BE2C (cell line): ENCODE measurements around the gene SCART1.

ENCODE experiments used
- DNase-seq: peaks from one replicate; pipeline ENCODE4 v3.0.0-alpha.2; 2020
- H3K27me3 ChIP-seq: fragments of 250-450 bp; sonication (Bioruptor Pico); 2 replicates; pipeline ENCODE4 v1.5.1; 2020; ENCODE audit warnings: mild to moderate bottlenecking
- H3K36me3 ChIP-seq: fragments of 250-450 bp; sonication (Bioruptor Pico); 2 replicates; pipeline ENCODE4 v1.5.1; 2020; ENCODE audit warnings: mild to moderate bottlenecking
- H3K4me1 ChIP-seq: fragments of 250-450 bp; sonication (Bioruptor Pico); 2 replicates; pipeline ENCODE4 v1.5.1; 2020
- H3K4me3 ChIP-seq: 2 replicates; pipeline ENCODE4 v1.5.1; 2011; ENCODE audit warnings: low read depth, low read length
- H3K9me3 ChIP-seq: fragments of 250-450 bp; sonication (Bioruptor Pico); 2 replicates; pipeline ENCODE4 v1.5.1; 2020
- TF ChIP-seq, protein P1 (sequence below): IDR thresholded peaks from 2 replicates; pipeline ENCODE4 v1.5.1; 2012; ENCODE audit warnings: mild to moderate bottlenecking, low read depth, low read length

Gene SCART1

DNA sequence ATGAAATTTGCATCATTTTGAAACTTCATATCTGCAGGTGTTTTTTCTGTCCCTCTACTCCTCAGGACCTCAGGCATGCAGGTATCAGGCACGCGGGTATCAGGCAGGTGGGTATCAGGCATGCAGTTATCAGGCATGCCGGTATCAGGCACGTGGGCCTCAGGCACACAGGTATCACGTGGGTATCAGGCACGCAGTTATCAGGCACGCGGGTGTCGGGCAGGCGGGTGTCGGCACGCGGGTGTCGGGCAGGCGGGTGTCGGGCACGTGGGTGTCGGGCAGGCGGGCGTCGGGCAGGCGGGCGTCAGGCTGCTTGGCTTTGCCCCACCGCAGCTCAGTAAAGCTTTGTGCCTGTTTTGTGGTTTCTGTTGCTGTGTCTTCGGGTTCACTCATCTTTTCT is 38.0 kb upstream of the SCART1 start:
- no peak overlapping the region for H3K4me3 ChIP-seq
- no peaks in the 10 kb centered on the region for H3K27me3 ChIP-seq
- H3K9me3 ChIP-seq = no peaks in the 10 kb centered on the region
- TF ChIP-seq, protein P1, sequence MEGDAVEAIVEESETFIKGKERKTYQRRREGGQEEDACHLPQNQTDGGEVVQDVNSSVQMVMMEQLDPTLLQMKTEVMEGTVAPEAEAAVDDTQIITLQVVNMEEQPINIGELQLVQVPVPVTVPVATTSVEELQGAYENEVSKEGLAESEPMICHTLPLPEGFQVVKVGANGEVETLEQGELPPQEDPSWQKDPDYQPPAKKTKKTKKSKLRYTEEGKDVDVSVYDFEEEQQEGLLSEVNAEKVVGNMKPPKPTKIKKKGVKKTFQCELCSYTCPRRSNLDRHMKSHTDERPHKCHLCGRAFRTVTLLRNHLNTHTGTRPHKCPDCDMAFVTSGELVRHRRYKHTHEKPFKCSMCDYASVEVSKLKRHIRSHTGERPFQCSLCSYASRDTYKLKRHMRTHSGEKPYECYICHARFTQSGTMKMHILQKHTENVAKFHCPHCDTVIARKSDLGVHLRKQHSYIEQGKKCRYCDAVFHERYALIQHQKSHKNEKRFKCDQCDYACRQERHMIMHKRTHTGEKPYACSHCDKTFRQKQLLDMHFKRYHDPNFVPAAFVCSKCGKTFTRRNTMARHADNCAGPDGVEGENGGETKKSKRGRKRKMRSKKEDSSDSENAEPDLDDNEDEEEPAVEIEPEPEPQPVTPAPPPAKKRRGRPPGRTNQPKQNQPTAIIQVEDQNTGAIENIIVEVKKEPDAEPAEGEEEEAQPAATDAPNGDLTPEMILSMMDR = no peak
- DNase-seq = no peak
- no peaks in the 10 kb centered on the region for H3K4me1 ChIP-seq
- peaks cover 24% of the 10 kb centered on the region for H3K36me3 ChIP-seq

DNA sequence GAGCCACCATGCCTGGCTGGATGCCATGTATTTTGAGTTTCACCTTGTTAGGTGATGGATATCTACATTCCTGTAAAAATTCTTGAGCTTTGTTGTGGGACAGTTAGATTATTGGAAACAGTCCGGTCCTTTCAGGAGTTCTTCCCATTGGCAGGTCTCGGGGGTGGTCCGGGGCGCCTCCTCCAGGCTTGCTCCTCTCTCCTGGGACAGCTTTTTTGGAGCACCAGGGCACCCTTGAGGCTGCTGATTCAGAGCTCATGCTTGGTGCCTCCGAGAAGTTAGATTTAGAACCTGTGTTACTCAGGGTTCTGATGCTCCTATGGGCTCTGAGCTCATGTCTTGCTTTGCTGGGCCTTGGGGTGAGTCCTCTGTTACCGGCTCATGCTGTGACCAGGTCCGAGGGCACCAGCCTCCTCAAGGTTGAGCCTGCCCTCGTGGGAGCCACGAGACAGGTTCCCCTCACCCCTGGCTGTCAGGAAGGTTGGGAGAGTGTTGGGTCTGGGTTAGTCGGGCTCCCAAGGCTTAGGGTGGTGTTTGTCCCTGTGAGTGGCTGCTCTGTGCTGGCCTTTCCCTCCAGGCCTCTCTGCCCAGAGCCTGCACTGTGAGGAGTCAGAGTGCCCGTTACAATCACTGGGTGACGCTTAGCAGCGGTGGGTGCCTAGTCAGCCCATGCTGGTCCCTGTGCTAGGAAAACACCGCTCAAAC is 35.3 kb upstream of the SCART1 start:
- TF ChIP-seq, protein P1 = no peak
- DNase-seq = no peak
- Histone ChIP-seq H3K4me3 (no peak overlapping the region), H3K36me3 (peaks cover 8% of the 10 kb centered on the region), H3K4me1 (no peaks in the 10 kb centered on the region), H3K9me3 (no peaks in the 10 kb centered on the region), H3K27me3 (peaks cover 8% of the 10 kb centered on the region)

DNA sequence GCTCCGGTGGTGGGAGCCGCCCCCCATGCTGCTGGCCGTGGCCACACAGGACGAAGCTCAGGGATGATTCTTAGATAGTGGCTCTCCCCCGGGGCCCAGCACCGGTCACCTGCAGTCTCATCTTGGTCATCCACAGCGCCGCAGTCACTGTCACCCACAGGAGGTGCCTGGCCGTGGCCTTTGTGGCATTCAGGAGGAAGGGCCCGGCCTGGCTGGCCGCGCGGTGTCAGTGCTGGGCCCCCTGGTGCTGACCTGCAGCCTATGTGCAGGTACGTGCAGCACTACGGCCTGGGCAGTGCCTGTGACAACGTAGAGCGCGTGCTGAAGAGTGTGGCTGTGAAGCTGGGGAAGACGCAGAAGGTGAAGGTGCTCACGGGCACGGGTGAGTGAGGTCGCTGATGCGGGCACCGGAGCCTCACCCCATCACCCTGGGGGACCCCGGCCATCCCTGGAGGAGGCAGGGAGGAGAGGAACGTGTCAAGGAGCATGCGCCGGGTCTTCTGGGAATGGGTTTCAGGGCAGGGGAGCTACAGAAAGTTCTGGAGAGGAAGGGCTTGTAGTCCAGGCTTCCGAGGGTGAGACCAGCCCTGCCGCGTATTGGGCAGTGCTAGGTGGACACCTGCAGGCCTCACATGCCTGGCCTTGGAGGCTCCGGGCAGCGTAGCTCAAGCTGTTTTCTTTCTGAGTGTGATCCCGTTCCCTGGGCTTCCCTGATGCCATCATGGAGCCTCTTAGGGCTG is 34.4 kb upstream of the SCART1 start:
- H3K9me3 ChIP-seq = no peaks in the 10 kb centered on the region
- DNase-seq = no peak
- H3K4me1 ChIP-seq = no peaks in the 10 kb centered on the region
- H3K27me3 ChIP-seq = peaks cover 10% of the 10 kb centered on the region
- TF ChIP-seq, protein P1 = no peak
- no peak overlapping the region for H3K4me3 ChIP-seq
- H3K36me3 ChIP-seq = peaks cover 7% of the 10 kb centered on the region; the same call in 1 of the 2 replicates

DNA sequence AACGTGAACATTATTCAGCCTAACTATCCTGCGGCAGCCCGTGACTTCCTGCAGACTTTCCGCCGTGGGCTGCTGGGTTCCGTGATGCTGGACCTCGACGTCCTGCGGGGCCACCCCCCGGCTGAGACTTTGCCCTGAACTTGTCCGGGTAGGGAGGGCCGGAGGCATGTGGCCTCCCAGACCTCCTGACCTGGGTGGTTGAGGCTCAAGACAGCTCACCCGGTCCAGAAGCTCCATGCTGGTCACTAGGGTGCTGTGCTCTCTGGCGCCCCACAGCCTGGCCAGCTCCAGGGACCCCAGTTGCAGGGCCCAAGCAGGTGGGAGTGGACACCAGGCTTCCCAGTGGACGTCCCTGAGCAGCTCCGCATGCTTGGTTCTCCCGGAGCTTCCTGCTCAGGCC is 33.7 kb upstream of the SCART1 start:
- H3K27me3 ChIP-seq = peaks cover 10% of the 10 kb centered on the region
- TF ChIP-seq, protein P1 = no peak
- H3K9me3 ChIP-seq = no peaks in the 10 kb centered on the region
- H3K4me3 ChIP-seq = no peak overlapping the region
- peaks cover 7% of the 10 kb centered on the region; the same call in 1 of the 2 replicates for H3K36me3 ChIP-seq
- H3K4me1 ChIP-seq = no peaks in the 10 kb centered on the region
- DNase-seq = no peak

DNA sequence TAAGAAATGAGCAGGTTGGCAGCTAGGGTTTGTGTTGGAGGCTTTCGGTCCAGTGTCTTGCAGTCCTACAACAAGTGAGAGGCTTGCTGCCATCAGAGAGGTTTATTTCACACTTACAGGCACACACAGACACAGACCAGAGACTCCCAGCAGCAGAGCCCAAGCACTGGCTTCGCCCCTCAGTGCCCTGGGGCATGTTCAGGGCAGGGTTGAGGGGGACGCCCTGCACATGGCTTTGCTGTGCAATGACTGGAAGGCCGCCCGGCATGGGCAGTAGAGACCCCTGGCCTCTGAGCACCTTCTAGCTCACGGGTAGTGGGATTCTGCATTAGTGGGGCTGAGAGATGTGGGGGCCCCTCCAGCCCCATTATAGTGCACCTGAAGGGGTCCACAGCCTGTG is 33.2 kb upstream of the SCART1 start:
- Histone ChIP-seq H3K36me3 (peaks cover 2% of the 10 kb centered on the region; the same call in 1 of the 2 replicates), H3K27me3 (peaks cover 10% of the 10 kb centered on the region), H3K4me3 (no peak overlapping the region), H3K9me3 (no peaks in the 10 kb centered on the region), H3K4me1 (no peaks in the 10 kb centered on the region)
- TF ChIP-seq, protein P1 = no peak
- no peak for DNase-seq
